ENCODE data around the gene FOXB1.

FOXB1 gene

DNA sequence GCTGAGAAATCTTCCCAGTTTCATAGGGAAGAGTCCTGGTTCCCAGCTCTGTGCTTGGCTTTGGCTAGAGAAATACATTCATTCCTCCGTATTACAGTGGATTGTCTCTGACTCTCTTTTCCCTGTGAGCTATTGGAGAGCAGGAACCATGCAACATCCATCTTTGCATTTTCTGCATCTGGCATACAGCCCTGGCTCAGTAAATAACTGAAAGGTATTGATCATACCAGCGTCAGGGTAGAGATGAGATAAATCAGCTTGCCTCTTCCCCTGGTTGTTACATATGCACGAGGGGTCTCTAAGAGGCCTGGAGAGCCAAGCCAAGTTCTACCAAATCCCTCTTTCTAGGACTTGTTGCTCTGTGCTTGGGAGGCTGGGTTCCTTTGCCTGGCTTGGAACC is 35.2 kb downstream of the FOXB1 start:
- TF ChIP-seq, protein P1, sequence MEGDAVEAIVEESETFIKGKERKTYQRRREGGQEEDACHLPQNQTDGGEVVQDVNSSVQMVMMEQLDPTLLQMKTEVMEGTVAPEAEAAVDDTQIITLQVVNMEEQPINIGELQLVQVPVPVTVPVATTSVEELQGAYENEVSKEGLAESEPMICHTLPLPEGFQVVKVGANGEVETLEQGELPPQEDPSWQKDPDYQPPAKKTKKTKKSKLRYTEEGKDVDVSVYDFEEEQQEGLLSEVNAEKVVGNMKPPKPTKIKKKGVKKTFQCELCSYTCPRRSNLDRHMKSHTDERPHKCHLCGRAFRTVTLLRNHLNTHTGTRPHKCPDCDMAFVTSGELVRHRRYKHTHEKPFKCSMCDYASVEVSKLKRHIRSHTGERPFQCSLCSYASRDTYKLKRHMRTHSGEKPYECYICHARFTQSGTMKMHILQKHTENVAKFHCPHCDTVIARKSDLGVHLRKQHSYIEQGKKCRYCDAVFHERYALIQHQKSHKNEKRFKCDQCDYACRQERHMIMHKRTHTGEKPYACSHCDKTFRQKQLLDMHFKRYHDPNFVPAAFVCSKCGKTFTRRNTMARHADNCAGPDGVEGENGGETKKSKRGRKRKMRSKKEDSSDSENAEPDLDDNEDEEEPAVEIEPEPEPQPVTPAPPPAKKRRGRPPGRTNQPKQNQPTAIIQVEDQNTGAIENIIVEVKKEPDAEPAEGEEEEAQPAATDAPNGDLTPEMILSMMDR (IDR thresholded peaks at IDR 0.05), result no peak

DNA sequence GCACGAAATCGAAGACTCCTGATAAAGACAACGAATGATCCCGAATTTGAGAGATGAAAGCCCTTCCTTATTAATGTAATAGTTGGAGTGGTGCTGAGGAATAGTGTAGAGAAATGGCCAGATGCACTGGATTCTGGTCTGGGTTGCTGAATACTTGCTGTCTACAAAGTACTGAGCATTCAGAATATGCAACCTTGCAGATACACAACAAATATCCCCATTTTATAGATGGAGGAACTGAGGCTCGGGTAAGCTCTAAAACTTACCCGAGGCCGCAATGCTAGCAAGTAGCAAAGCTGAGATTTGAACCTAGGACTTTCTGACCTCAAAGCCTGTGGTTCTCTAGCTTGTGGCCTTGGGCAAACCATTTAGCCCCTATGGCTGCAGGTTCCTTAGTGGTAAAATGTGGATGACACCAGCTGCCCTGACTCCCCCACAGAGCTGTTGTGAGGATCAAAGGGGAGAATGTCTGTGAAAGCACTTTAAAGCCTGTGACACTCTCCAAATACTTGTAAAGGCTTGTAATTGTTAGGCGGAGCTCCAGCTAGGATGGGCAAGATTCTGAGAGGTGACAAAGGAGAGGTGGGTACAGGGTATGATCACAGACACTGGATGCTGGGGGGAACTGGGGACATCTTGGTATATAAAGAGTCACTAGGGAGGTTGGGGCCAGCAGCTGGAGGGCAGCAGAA is 39.8 kb downstream of the FOXB1 start:
- TF ChIP-seq, protein P1 (IDR thresholded peaks at IDR 0.05), result no peak

DNA sequence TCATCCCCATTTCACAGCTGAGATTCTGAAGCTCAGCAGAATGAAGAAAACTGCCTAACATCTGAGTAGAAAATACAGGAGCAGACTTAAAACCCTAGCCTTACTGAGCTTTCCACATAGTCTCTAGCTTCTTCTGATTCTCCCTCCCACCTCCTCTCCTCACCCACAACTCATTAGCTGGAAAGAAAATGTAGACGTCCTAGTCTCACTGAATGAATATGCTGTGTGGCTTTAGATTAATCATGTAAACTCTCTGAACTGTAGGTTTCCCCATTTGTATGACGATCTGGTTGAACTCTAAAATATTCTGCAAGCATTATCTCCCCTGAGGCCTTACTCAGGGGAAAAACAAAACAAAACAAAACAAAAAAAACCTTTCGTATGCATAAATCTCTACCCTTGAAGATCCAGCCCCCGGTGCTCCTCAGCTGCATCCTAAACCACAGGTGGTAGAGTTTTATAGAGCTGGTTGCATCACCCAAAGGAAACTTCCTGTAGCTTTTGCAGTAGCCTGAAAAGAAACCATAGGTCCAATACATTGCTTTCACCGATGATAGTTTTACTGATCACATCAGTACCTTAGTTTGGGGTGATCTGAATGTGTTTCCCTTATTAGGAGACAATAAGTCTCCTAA is 40.6 kb downstream of the FOXB1 start:
- TF ChIP-seq, protein P1 (IDR thresholded peaks at IDR 0.05), result no peak

DNA sequence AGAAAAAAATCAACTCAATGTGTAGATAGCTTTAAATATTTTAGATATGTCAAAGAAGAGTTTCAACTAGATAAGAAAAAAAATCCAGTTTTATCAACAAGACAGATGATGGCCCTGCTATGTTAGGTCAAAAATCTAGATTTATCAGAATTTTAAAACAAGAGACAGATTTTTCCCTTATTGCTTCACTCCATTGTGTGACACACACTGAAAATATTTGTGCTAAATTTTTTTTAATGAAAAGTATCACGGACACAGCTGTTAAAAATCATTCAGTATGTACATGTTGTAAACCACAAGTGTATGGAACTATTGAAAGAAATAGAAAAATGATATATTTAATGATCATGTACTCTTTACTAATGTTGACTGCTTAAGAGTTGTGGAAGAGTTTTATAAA is 43.6 kb downstream of the FOXB1 start:
- TF ChIP-seq, protein P1 (IDR thresholded peaks at IDR 0.05), result no peak

DNA sequence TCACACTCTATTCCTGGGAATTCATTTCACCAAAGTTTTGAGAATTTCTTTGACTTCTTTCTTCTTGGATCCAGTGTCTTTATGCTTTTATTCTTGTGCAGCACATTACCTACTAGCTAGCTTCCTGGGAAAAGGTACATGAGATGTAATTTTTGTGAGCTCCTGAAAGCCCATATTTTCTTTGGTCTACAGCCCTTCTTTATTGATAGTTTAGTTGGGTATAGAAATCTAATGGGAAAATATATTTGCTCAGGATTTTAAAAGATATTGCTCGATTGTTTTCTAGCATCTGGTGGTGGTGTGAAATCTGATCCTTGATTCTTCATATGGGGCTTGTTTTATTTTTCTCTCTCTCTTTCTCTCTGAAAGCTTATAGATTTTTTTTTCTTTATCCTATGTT is 45.8 kb downstream of the FOXB1 start:
- TF ChIP-seq, protein P1 (IDR thresholded peaks at IDR 0.05), result no peak

DNA sequence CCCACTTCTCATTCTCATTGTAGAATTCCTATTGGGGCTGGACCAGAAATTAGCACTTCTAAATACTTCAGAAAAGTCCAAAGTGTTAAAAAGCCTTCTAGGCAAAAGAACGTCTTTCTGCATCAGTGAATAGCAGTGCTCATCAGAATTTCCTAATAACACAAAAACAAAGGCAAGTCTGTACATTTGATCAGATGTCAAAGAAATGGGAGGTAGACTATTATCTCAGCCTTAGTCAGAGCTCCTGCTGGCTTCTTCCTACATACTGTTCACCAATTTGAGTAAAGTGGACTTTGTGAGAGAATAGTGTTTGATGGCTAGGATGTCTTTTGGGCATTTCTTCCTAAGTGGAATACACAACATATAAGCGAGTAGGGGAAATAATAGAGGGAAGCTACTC is 48.7 kb downstream of the FOXB1 start:
- TF ChIP-seq, protein P1 (IDR thresholded peaks at IDR 0.05), result no peak

DNA sequence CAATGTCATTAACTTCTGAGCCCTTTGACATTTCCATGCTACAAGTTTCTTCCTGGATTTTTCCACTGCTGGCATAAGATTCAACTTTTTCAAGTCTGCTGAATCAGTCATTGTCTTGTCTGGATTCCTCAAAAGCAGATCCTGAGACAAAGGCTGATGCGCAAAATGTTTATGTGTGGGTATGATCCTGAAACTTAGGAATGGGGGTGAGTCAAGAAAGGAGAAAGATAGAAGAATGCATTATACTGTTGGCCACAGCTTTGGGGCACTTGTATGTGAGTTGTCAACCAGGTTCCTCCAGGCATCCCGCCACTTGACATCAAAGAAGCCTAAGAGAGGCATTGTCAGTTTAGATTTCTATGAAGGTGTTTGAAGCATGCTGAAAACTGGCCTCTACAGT is 50.4 kb downstream of the FOXB1 start:
- TF ChIP-seq, protein P1 (IDR thresholded peaks at IDR 0.05), result no peak
